ENCODE data around the gene ZNF14. TPM values are rescaled to one million over a fixed set of nuclear protein-coding genes. Genes with fewer than 3 reads are reported as not detected.
"Not testable (repeated sequence)": the region's sequence is repeated elsewhere in the genome, so short reads cannot be mapped to it uniquely, and the experiment has no call there.

The ZNF14 gene
- total RNA-seq, 1 experiment from 2014 or later: 2.6 TPM

GRCh38 chr19:19742773-19743172 lies 9.9 kb upstream of the ZNF14 start:
- Histone ChIP-seq H3K4me1 (replicated peaks) (no peaks in the 10 kb centered on the region), H3K27ac (no peak overlapping the region), H3K36me3 (no peaks in the 10 kb centered on the region), H3K4me3 (no peak overlapping the region), H3K9me3 (replicated peaks) (0 out of 2 replicates have a peak, but pooled peaks cover 3% of the 10 kb centered on the region), H3K27me3 (replicated peaks) (no peaks in the 10 kb centered on the region)
- DNase-seq (ENCODE audit: low read depth in 1 of 2, low spot score in 2 of 2): no peak

- Histone ChIP-seq H3K4me1 (replicated peaks) (no peaks in the 10 kb centered on the region), H3K27me3 (replicated peaks) (no peaks in the 10 kb centered on the region), H3K27ac (no peak overlapping the region), H3K4me3 (no peak overlapping the region), H3K9me3 (replicated peaks) (0 out of 2 replicates have a peak, but pooled peaks cover 6% of the 10 kb centered on the region), H3K36me3 (no peaks in the 10 kb centered on the region)
- DNase-seq (ENCODE audit: low read depth in 1 of 2, low spot score in 2 of 2): no peak
Observed at GRCh38 chr19:19741184-19741583, 8.3 kb upstream of the ZNF14 start.

GRCh38 chr19:19740755-19741154 lies 7.8 kb upstream of the ZNF14 start:
- Histone ChIP-seq H3K27ac (no peak overlapping the region), H3K4me1 (replicated peaks) (no peaks in the 10 kb centered on the region), H3K36me3 (no peaks in the 10 kb centered on the region), H3K4me3 (no peak overlapping the region), H3K9me3 (replicated peaks) (0 out of 2 replicates have a peak, but pooled peaks cover 6% of the 10 kb centered on the region), H3K27me3 (replicated peaks) (no peaks in the 10 kb centered on the region)
- peak in 1 of 2 experiments; percentile 40 for DNase-seq (ENCODE audit: low read depth in 1 of 2, low spot score in 2 of 2)

- Histone ChIP-seq H3K27ac (no peak overlapping the region), H3K9me3 (replicated peaks) (0 out of 2 replicates have a peak, but pooled peaks cover 3% of the 10 kb centered on the region), H3K27me3 (replicated peaks) (no peaks in the 10 kb centered on the region), H3K4me3 (no peak overlapping the region), H3K36me3 (no peaks in the 10 kb centered on the region), H3K4me1 (replicated peaks) (no peaks in the 10 kb centered on the region)
- DNase-seq (ENCODE audit: low read depth in 1 of 2, low spot score in 2 of 2): no peak
Observed at GRCh38 chr19:19738564-19738963, 5.7 kb upstream of the ZNF14 start.

DNA sequence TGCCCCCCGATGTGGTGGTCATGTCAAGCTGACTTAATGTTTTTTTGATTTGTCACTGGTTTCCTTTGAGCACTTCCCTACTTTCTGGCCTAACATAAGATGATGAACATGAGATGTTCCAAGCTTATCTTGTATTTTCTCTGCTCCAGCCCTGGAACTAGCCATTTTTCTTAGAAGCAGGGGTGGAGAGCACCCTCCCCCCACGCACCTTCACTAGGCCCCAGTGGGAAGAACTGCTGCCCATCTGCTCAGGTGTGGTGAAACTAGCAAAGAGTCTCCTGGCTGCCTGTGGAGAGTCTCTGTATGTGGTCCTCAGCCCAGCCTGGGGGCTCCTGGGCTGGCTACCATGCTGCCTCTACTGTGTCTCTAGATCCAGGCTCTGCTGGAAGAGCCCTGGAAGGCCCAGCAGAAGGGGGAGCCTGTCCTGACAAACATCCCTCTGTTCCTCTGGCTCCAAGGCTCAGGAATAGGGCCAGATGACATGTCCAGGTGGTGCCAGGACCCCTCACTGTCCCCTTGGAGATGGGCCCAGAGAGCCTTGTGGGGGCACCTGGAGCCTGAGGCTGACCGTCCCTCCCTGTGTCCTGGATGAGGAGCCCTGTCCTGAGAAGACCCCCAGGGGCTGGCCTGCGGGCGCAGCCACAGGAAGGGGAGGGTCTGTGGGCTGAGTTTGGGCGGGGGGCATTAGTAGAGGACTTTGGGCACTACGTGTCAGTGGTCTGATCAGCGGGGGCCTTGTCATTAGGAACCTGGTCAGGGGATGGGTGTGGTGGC lies 4.8 kb upstream of the ZNF14 start:
- Histone ChIP-seq H3K27me3 (replicated peaks) (no peaks in the 10 kb centered on the region), H3K27ac (no peak overlapping the region), H3K4me1 (replicated peaks) (no peaks in the 10 kb centered on the region), H3K9me3 (replicated peaks) (0 out of 2 replicates have a peak, but pooled peaks cover 3% of the 10 kb centered on the region), H3K4me3 (no peak overlapping the region), H3K36me3 (no peaks in the 10 kb centered on the region)
- DNase-seq (ENCODE audit: low read depth in 1 of 2, low spot score in 2 of 2): peak in 1 of 2 experiments; percentile 30

- no peaks in the 10 kb centered on the region for H3K27me3 ChIP-seq (replicated peaks)
- no peak overlapping the region for H3K27ac ChIP-seq
- no peaks in the 10 kb centered on the region for H3K36me3 ChIP-seq
- H3K4me1 ChIP-seq (replicated peaks): no peaks in the 10 kb centered on the region
- H3K4me3 ChIP-seq: no peak overlapping the region
- peaks cover 15% of the 10 kb centered on the region for H3K9me3 ChIP-seq (replicated peaks)
- no peak for DNase-seq (ENCODE audit: low read depth in 1 of 2, low spot score in 2 of 2)
Observed at GRCh38 chr19:19721896-19722295, 11.0 kb downstream of the ZNF14 start.

DNA sequence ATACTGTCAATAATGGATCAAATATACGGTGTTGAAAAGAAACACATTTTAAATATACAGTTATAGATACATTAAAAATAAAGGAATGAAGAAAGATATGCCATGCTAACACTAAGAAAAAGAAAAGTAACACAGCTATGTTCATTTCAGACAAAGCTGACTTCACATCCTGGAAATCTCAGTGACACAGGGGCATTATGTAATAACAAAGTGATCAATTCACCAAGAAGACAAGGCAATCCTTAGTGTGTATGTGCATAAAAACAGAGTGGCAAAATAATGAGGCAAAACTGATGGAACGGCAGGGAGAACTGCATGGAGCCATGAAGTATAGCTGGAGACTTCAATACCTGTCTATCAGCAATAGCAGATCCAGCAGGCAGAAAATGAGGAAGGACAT lies 13.1 kb downstream of the ZNF14 start:
- Histone ChIP-seq H3K27me3 (replicated peaks) (no peaks in the 10 kb centered on the region), H3K36me3 (no peaks in the 10 kb centered on the region), H3K27ac (no peak overlapping the region), H3K4me1 (replicated peaks) (no peaks in the 10 kb centered on the region), H3K4me3 (no peak overlapping the region), H3K9me3 (replicated peaks) (peaks cover 20% of the 10 kb centered on the region)
- DNase-seq (ENCODE audit: low read depth in 1 of 2, low spot score in 2 of 2): no peak

DNA sequence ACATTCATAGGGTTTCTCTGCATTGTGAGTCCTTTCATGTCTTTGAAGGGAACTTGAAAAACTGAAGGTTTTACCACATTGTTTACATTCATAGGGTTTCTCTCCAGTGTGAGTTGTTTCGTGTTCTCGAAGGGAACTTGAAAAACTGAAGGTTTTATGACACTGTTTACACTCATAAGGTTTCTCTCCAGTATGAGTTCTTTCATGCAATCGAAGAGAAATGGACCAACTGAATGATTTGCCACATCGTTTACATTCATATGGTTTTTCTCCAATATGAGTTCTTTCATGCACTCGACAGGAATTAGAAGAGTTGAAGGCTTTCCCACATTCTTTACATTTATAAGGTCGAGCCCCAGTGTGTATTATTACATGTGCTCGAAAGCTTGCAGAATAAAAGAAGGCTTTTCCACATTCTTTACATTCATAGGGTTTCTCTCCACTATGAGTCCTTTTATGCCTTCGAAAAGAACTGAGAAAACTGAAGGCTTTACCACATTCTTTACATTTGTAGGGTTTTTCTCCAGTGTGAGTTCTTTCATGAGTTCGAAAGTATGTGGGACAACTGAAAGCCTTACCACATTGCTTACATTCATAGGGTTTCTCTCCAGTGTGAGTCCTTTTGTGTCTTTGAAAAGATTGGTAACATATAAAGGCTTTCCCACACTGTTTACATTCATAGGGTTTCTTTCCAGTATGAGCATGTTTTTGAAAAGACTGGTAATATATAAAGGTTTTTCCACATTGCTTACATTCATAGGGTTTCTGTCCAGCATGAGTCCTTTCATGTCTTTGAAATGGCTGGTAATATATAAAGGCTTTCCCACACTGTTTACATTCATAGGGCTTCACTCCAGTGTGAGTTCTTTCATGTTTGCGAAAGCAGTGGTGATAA lies 20.7 kb downstream of the ZNF14 start:
- no peaks in the 10 kb centered on the region for H3K4me1 ChIP-seq (replicated peaks)
- no peak for DNase-seq (ENCODE audit: low read depth in 1 of 2, low spot score in 2 of 2)
- no peaks in the 10 kb centered on the region for H3K27me3 ChIP-seq (replicated peaks)
- H3K36me3 ChIP-seq: peaks cover 20% of the 10 kb centered on the region
- peaks cover 46% of the 10 kb centered on the region for H3K9me3 ChIP-seq (replicated peaks)
- H3K4me3 ChIP-seq: no peak overlapping the region
- no peak overlapping the region for H3K27ac ChIP-seq

GRCh38 chr19:19711306-19711933 lies 21.5 kb downstream of the ZNF14 start:
- DNase-seq (ENCODE audit: low read depth in 1 of 2, low spot score in 2 of 2): no peak
- H3K9me3 ChIP-seq (replicated peaks): peaks cover 41% of the 10 kb centered on the region
- H3K36me3 ChIP-seq: peaks cover 20% of the 10 kb centered on the region
- H3K4me1 ChIP-seq (replicated peaks): no peaks in the 10 kb centered on the region
- H3K27me3 ChIP-seq (replicated peaks): no peaks in the 10 kb centered on the region
- H3K4me3 ChIP-seq: no peak overlapping the region
- no peak overlapping the region for H3K27ac ChIP-seq

GRCh38 chr19:19710506-19710905 lies 22.4 kb downstream of the ZNF14 start:
- DNase-seq (ENCODE audit: low read depth in 1 of 2, low spot score in 2 of 2): no peak
- Histone ChIP-seq H3K4me3 (no peak overlapping the region), H3K4me1 (replicated peaks) (no peaks in the 10 kb centered on the region), H3K27ac (no peak overlapping the region), H3K27me3 (replicated peaks) (no peaks in the 10 kb centered on the region), H3K9me3 (replicated peaks) (peaks cover 38% of the 10 kb centered on the region), H3K36me3 (peaks cover 20% of the 10 kb centered on the region)

DNA sequence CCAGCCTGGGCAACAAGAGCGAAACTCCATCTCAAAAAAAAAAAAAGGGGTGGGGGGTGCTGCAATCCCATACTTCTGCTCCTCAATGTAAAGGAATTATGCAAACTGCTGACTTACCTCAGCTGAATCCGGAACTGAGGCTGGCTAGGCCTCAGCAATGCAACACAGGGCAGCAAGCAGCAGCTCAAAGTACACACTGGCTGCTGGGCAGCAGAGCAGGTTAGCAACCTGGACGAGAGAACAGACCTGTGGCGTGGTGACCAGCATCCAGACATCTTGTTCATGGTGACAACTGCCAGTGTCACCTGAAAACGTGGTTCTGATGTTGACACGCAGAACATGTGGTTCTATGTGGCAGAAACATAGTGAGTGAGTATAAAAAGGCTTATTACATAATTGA lies 28.1 kb downstream of the ZNF14 start:
- Histone ChIP-seq H3K4me3 (no peak overlapping the region), H3K4me1 (replicated peaks) (no peaks in the 10 kb centered on the region), H3K9me3 (replicated peaks) (peaks cover 14% of the 10 kb centered on the region), H3K27ac (no peak overlapping the region), H3K27me3 (replicated peaks) (no peaks in the 10 kb centered on the region), H3K36me3 (no peaks in the 10 kb centered on the region)
- no peak for DNase-seq (ENCODE audit: low read depth in 1 of 2, low spot score in 2 of 2)

- H3K9me3 ChIP-seq (replicated peaks); H3K4me1 ChIP-seq (replicated peaks); H3K4me3 ChIP-seq; H3K27me3 ChIP-seq (replicated peaks); DNase-seq (ENCODE audit: low read depth in 1 of 2, low spot score in 2 of 2); H3K36me3 ChIP-seq; H3K27ac ChIP-seq: not testable (repeated sequence)
Observed at GRCh38 chr19:19700493-19700892, 32.4 kb downstream of the ZNF14 start.

DNA sequence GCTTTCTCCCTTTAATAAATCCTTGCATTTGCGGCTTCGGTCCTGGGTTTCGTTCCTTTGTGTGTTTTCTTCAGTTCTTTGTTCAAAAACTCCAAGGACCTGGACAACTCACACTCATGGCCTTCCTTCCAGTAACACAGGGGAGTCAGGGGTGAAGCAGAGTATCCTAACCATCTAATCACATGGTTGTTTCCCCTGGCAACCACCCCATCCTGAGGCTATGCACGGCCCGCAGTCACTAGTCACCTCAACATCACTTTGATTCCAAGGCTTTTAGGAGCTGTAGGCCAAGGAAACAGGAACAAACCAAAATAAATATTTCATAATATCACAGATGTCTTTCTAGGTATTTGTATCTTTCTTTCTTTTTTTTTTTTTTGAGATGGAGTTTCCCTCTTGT lies 35.3 kb downstream of the ZNF14 start:
- Histone ChIP-seq H3K36me3 (no peaks in the 10 kb centered on the region), H3K27me3 (replicated peaks) (no peaks in the 10 kb centered on the region), H3K4me3 (no peak overlapping the region), H3K9me3 (replicated peaks) (no peaks in the 10 kb centered on the region; the same call in 1 of the 2 replicates), H3K27ac (no peak overlapping the region), H3K4me1 (replicated peaks) (no peaks in the 10 kb centered on the region)
- DNase-seq (ENCODE audit: low read depth in 1 of 2, low spot score in 2 of 2): peak in 1 of 2 experiments; percentile 8

Data from SJSA1 (cell line).